HL-60 (cell line): ENCODE data around the gene DCDC2C.

Source experiments
- CTCF ChIP-seq: IDR thresholded peaks from one replicate; pipeline ENCODE4 v1.5.1; 2011; ENCODE audit warnings: low read length, control low read depth, inconsistent platforms; ENCODE audit not compliant: insufficient read depth
- GABPA ChIP-seq: IDR thresholded peaks from 2 replicates; pipeline ENCODE4 v1.6.1; 2012; ENCODE audit warnings: low read depth

- TF ChIP-seq CTCF = no peak
- no peak for TF ChIP-seq GABPA
Observed at GRCh38 chr2:3677436-3677835, 25.9 kb upstream of the DCDC2C start.
